HUES48 (cell line): ENCODE data around the gene LGI2.
A peak's percentile ranks its signal among the peaks of the same experiment; 100 is the strongest.
"Not testable (repeated sequence)": the region's sequence is repeated elsewhere in the genome, so short reads cannot be mapped to it uniquely, and the experiment has no call there.

ENCODE experiments used
- H3K27ac ChIP-seq: one replicate; pipeline ENCODE4 v1.7.0; 2013; ENCODE audit warnings: low read depth, low read length, inconsistent platforms
- H3K27me3 ChIP-seq: 2 replicates; pipeline ENCODE4 v1.6.1; 2013; ENCODE audit warnings: mild to moderate bottlenecking, low read length; ENCODE audit not compliant: control insufficient read depth, insufficient read depth
- H3K36me3 ChIP-seq: 2 replicates; pipeline ENCODE4 v1.6.1; 2013; ENCODE audit warnings: low read length; ENCODE audit not compliant: control insufficient read depth, insufficient read depth
- H3K4me1 ChIP-seq: 2 replicates; pipeline ENCODE4 v1.6.1; 2013; ENCODE audit warnings: mild to moderate bottlenecking, low read length; ENCODE audit not compliant: control insufficient read depth, insufficient read depth
- H3K4me3 ChIP-seq: 2 replicates; pipeline ENCODE4 v1.5.1; 2013; ENCODE audit warnings: mild to moderate bottlenecking, low read depth, low read length
- H3K9ac ChIP-seq: 2 replicates; pipeline ENCODE4 v1.6.1; 2013; ENCODE audit warnings: mild to moderate bottlenecking, low read depth, low read length, moderate library complexity
- H3K9me3 ChIP-seq: 2 replicates; pipeline ENCODE4 v1.6.1; 2013; ENCODE audit warnings: low read length; ENCODE audit not compliant: control insufficient read depth, insufficient read depth

LGI2 gene

GRCh38 chr4:25064447-25064846, 33.7 kb upstream of the LGI2 start:
- H3K36me3 ChIP-seq, H3K9me3 ChIP-seq, H3K4me3 ChIP-seq, H3K27me3 ChIP-seq: not testable (repeated sequence)
- H3K27ac ChIP-seq: peak overlapping the region; percentile 69
- H3K4me1 ChIP-seq: peaks cover 29% of the 10 kb centered on the region
- H3K9ac ChIP-seq: peak overlapping the region; percentile 32; the same call in 1 of the 2 replicates

- H3K27me3 ChIP-seq: no peaks in the 10 kb centered on the region; the same call in 1 of the 2 replicates
- no peak overlapping the region for H3K4me3 ChIP-seq
- no peak overlapping the region for H3K9ac ChIP-seq
- H3K9me3 ChIP-seq: no peaks in the 10 kb centered on the region
- peaks cover 21% of the 10 kb centered on the region for H3K4me1 ChIP-seq
- no peak overlapping the region for H3K27ac ChIP-seq
- H3K36me3 ChIP-seq: no peaks in the 10 kb centered on the region
Measured at GRCh38 chr4:25063116-25063515, 32.4 kb upstream of the LGI2 start.

GRCh38 chr4:25062098-25062497, 31.4 kb upstream of the LGI2 start:
- Histone ChIP-seq H3K9me3 (no peaks in the 10 kb centered on the region), H3K27me3 (no peaks in the 10 kb centered on the region; the same call in 1 of the 2 replicates), H3K4me1 (peaks cover 21% of the 10 kb centered on the region), H3K4me3 (no peak overlapping the region), H3K9ac (no peak overlapping the region), H3K27ac (no peak overlapping the region), H3K36me3 (no peaks in the 10 kb centered on the region)

GRCh38 chr4:25061602-25062001, 30.9 kb upstream of the LGI2 start:
- no peaks in the 10 kb centered on the region for H3K9me3 ChIP-seq

GRCh38 chr4:25060963-25061340, 30.2 kb upstream of the LGI2 start:
- H3K36me3 ChIP-seq: no peaks in the 10 kb centered on the region
- no peaks in the 10 kb centered on the region; the same call in 1 of the 2 replicates for H3K27me3 ChIP-seq
- H3K9me3 ChIP-seq: no peaks in the 10 kb centered on the region
- no peak overlapping the region for H3K9ac ChIP-seq
- no peak overlapping the region for H3K27ac ChIP-seq
- H3K4me3 ChIP-seq: no peak overlapping the region
- H3K4me1 ChIP-seq: peaks cover 15% of the 10 kb centered on the region

More at GRCh38 chr4:25061602-25062001, 30.9 kb upstream of the LGI2 start:
- Histone ChIP-seq H3K4me3 (no peak overlapping the region), H3K27ac (no peak overlapping the region), H3K36me3 (no peaks in the 10 kb centered on the region), H3K9ac (no peak overlapping the region), H3K27me3 (no peaks in the 10 kb centered on the region; the same call in 1 of the 2 replicates), H3K4me1 (peaks cover 21% of the 10 kb centered on the region)

GRCh38 chr4:25060241-25060962, 29.7 kb upstream of the LGI2 start:
- Histone ChIP-seq H3K27ac (no peak overlapping the region), H3K9me3 (no peaks in the 10 kb centered on the region), H3K4me3 (no peak overlapping the region), H3K4me1 (peaks cover 10% of the 10 kb centered on the region), H3K9ac (no peak overlapping the region), H3K27me3 (no peaks in the 10 kb centered on the region; the same call in 1 of the 2 replicates), H3K36me3 (no peaks in the 10 kb centered on the region)

GRCh38 chr4:25059791-25060190, 29.0 kb upstream of the LGI2 start:
- Histone ChIP-seq H3K4me1 (peaks cover 3% of the 10 kb centered on the region), H3K9ac (no peak overlapping the region), H3K36me3 (no peaks in the 10 kb centered on the region), H3K27ac (no peak overlapping the region), H3K9me3 (no peaks in the 10 kb centered on the region), H3K4me3 (no peak overlapping the region), H3K27me3 (no peaks in the 10 kb centered on the region; the same call in 1 of the 2 replicates)

GRCh38 chr4:25058796-25059195, 28.1 kb upstream of the LGI2 start:
- no peaks in the 10 kb centered on the region for H3K36me3 ChIP-seq
- H3K9ac ChIP-seq: no peak overlapping the region
- no peaks in the 10 kb centered on the region for H3K4me1 ChIP-seq
- H3K4me3 ChIP-seq: no peak overlapping the region
- H3K27ac ChIP-seq: no peak overlapping the region
- H3K9me3 ChIP-seq: no peaks in the 10 kb centered on the region
- no peaks in the 10 kb centered on the region; the same call in 1 of the 2 replicates for H3K27me3 ChIP-seq

- H3K9me3 ChIP-seq: no peaks in the 10 kb centered on the region
- H3K36me3 ChIP-seq: no peaks in the 10 kb centered on the region
- no peaks in the 10 kb centered on the region; the same call in 1 of the 2 replicates for H3K27me3 ChIP-seq
- no peak overlapping the region for H3K9ac ChIP-seq
- H3K4me3 ChIP-seq: no peak overlapping the region
- no peak overlapping the region for H3K27ac ChIP-seq
- H3K4me1 ChIP-seq: no peaks in the 10 kb centered on the region
Measured at GRCh38 chr4:25057299-25057698, 26.6 kb upstream of the LGI2 start.

GRCh38 chr4:25052037-25052436, 21.3 kb upstream of the LGI2 start:
- not testable (repeated sequence) for H3K27ac ChIP-seq, H3K27me3 ChIP-seq, H3K9ac ChIP-seq, H3K4me1 ChIP-seq, H3K4me3 ChIP-seq, H3K36me3 ChIP-seq
- H3K9me3 ChIP-seq: peaks cover 13% of the 10 kb centered on the region

- no peak overlapping the region for H3K9ac ChIP-seq
- H3K4me1 ChIP-seq: no peaks in the 10 kb centered on the region
- H3K9me3 ChIP-seq: peaks cover 13% of the 10 kb centered on the region
- H3K4me3 ChIP-seq: no peak overlapping the region
- no peak overlapping the region for H3K27ac ChIP-seq
- H3K27me3 ChIP-seq: no peaks in the 10 kb centered on the region
- no peaks in the 10 kb centered on the region for H3K36me3 ChIP-seq
Measured at GRCh38 chr4:25051534-25051933, 20.8 kb upstream of the LGI2 start.
